DND-41 (cell line): ENCODE data around the gene PTPRN2.

Source experiments
- ATAC-seq: fragments of 200-7000 bp; cut with Tn5 transposase; 3 replicates; pipeline ENCODE4 v1.9.1; 2021; ENCODE audit warnings: low read depth; ENCODE audit not compliant: insufficient read depth
- DNase-seq: peaks from one replicate; pipeline ENCODE4 v3.0.0-alpha.2; 2020
- H2AFZ ChIP-seq: 2 replicates; pipeline ENCODE4 v1.6.0; 2012; ENCODE audit warnings: low read depth, low read length
- H3K27ac ChIP-seq: 2 replicates; pipeline ENCODE4 v1.5.1; 2012; ENCODE audit warnings: low read length, inconsistent platforms
- H3K27me3 ChIP-seq: fragments of 200-600 bp; sonication (generic); 2 replicates; pipeline ENCODE4 v1.6.0; 2012; ENCODE audit warnings: low read length, mild to moderate bottlenecking, inconsistent platforms; ENCODE audit not compliant: insufficient read depth, poor library complexity
- H3K36me3 ChIP-seq: 2 replicates; pipeline ENCODE4 v1.5.1; 2012; ENCODE audit warnings: low read length, inconsistent platforms; ENCODE audit not compliant: insufficient read depth
- H3K4me1 ChIP-seq: 2 replicates; pipeline ENCODE4 v1.5.1; 2012; ENCODE audit warnings: mild to moderate bottlenecking, low read length; ENCODE audit not compliant: insufficient read depth
- H3K4me2 ChIP-seq: 2 replicates; pipeline ENCODE4 v1.6.0; 2012; ENCODE audit warnings: mild to moderate bottlenecking, moderate library complexity, low read length, inconsistent platforms; ENCODE audit not compliant: insufficient read depth
- H3K4me3 ChIP-seq, 2 experiments: fragments of 200-600 bp in 1 of 2; shearing (Covaris generic) in 1 of 2; 2 replicates each; pipeline ENCODE4 v1.5.1; 2012 to 2016; ENCODE audit warnings: inconsistent platforms in 2 of 2, low read length in 2 of 2, mild to moderate bottlenecking in 2 of 2, low read depth in 1 of 2, moderate library complexity in 1 of 2
- H3K79me2 ChIP-seq: 2 replicates; pipeline ENCODE4 v1.6.0; 2012; ENCODE audit warnings: low read length, inconsistent platforms; ENCODE audit not compliant: insufficient read depth
- H3K9ac ChIP-seq: 2 replicates; pipeline ENCODE4 v1.6.0; 2012; ENCODE audit warnings: low read depth, mild to moderate bottlenecking, inconsistent platforms, low read length, moderate library complexity
- H3K9me3 ChIP-seq: 2 replicates; pipeline ENCODE4 v1.5.1; 2012; ENCODE audit warnings: low read length, moderate library complexity, mild to moderate bottlenecking, inconsistent platforms; ENCODE audit not compliant: insufficient read depth, severe bottlenecking
- H4K20me1 ChIP-seq: 2 replicates; pipeline ENCODE4 v1.6.0; 2012; ENCODE audit warnings: low read length; ENCODE audit not compliant: insufficient read depth
- CTCF ChIP-seq: IDR thresholded peaks from 2 replicates; pipeline ENCODE4 v1.5.1; 2012; ENCODE audit warnings: borderline replicate concordance, low read length, moderate library complexity, mild to moderate bottlenecking; ENCODE audit not compliant: poor library complexity, severe bottlenecking; ENCODE audit errors: extremely low read depth
- EZH2 ChIP-seq: IDR thresholded peaks from 3 replicates; pipeline ENCODE4 v1.6.1; 2012; ENCODE audit warnings: borderline replicate concordance, low read depth, mild to moderate bottlenecking, moderate library complexity, low read length, inconsistent platforms; ENCODE audit not compliant: severe bottlenecking

The PTPRN2 gene

DNA sequence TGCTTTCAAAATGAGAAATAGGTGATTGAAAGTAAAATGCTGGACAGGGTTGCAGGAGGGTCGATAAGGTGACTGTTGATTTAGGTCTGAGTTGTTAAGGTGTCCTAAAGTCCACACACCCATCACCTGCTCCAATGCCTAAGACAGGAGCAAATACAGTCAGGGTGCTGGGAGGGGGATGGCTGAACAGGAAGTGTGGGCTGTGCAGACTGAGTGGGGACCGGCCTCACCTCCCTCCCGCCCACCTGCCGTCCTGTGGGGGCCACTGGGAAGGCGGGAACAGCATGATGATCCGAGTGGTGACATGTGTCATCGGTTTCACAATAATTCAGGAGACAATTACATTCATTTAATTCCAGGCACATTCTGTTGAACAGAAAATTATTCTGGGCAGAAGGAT, 990.1 kb downstream of the PTPRN2 start:
- H2AFZ ChIP-seq, result no peak overlapping the region
- H3K4me1 ChIP-seq, result no peaks in the 10 kb centered on the region
- H3K9me3 ChIP-seq, result no peaks in the 10 kb centered on the region
- H3K27ac ChIP-seq, result peak overlapping the region; percentile 37; the same call in 1 of the 2 replicates
- no peak overlapping the region for H3K4me2 ChIP-seq
- TF ChIP-seq CTCF (no peak), EZH2 (no peak)
- DNase-seq (no peak), ATAC-seq (0 out of 3 replicates have a peak, but pooled peaks have one; percentile 44)
- H3K36me3 ChIP-seq, result peaks cover 91% of the 10 kb centered on the region
- H4K20me1 ChIP-seq, result no peaks in the 10 kb centered on the region
- H3K79me2 ChIP-seq, result no peaks in the 10 kb centered on the region
- no peak overlapping the region for H3K9ac ChIP-seq
- no peaks in the 10 kb centered on the region for H3K27me3 ChIP-seq
- no peak overlapping the region for H3K4me3 ChIP-seq

DNA sequence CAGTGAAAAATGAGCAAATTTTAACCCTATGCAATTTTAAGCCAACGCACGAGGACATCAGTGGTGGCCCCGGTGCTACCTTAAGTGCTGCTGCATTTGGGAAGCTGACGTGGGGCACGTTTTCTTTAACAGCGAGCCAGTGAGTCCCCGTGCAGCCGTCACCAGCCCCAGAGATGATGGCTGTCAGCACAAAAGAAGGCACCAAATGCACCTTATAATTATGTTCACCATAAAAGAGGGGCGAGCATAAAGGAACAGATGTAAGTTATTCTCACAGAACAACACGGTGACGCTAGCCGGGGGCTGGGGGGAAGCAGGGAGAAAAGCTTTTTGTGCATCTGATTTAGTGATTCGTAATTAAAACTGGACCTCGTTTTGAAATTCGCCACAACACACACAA, 990.7 kb downstream of the PTPRN2 start:
- Histone ChIP-seq H3K4me3 (no peak overlapping the region), H3K4me1 (no peaks in the 10 kb centered on the region), H3K36me3 (peaks cover 91% of the 10 kb centered on the region), H4K20me1 (no peaks in the 10 kb centered on the region), H3K27me3 (no peaks in the 10 kb centered on the region), H3K4me2 (no peak overlapping the region), H3K79me2 (no peaks in the 10 kb centered on the region), H3K9ac (no peak overlapping the region), H3K9me3 (no peaks in the 10 kb centered on the region), H3K27ac (no peak overlapping the region), H2AFZ (no peak overlapping the region)
- no peak for ATAC-seq
- no peak for TF ChIP-seq CTCF
- TF ChIP-seq EZH2, result no peak
- no peak for DNase-seq

DNA sequence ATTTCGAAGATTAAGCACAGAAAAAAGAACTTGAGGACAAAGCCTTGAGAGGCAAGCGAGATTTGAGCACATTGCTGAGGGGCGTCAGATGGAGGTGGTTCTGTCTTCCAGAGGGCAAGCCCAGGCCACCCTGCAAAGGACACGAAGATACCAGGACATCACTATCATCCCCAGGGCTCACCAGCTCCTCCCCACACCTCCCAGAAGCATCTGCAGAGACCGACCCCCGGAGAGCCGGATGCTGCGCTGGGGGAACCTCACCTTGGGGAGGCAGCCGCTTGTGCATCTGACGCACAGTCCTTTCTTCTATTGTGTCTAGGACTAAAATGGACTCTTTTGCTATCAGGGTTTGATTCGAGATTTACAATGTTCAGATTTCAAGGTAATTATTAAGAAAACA, 991.2 kb downstream of the PTPRN2 start:
- no peak overlapping the region for H3K27ac ChIP-seq
- no peaks in the 10 kb centered on the region for H4K20me1 ChIP-seq
- no peaks in the 10 kb centered on the region for H3K27me3 ChIP-seq
- peaks cover 91% of the 10 kb centered on the region for H3K36me3 ChIP-seq
- DNase-seq (no peak), ATAC-seq (no peak)
- H2AFZ ChIP-seq, result no peak overlapping the region
- H3K9me3 ChIP-seq, result no peaks in the 10 kb centered on the region
- H3K79me2 ChIP-seq, result no peaks in the 10 kb centered on the region
- TF ChIP-seq EZH2 (no peak), CTCF (no peak)
- no peaks in the 10 kb centered on the region for H3K4me1 ChIP-seq
- no peak overlapping the region for H3K4me2 ChIP-seq
- H3K4me3 ChIP-seq, result no peak overlapping the region
- no peak overlapping the region for H3K9ac ChIP-seq

- H3K27me3 ChIP-seq, result no peaks in the 10 kb centered on the region
These were observed 991.6 kb downstream of the PTPRN2 start for GRCh38 chr7:157596026-157596425.

More at GRCh38 chr7:157596026-157596425, 991.6 kb downstream of the PTPRN2 start:
- H3K4me2 ChIP-seq, result no peak overlapping the region
- no peaks in the 10 kb centered on the region for H3K79me2 ChIP-seq
- no peak overlapping the region for H3K4me3 ChIP-seq
- H3K9me3 ChIP-seq, result no peaks in the 10 kb centered on the region
- ATAC-seq (no peak), DNase-seq (no peak)
- no peak overlapping the region for H3K9ac ChIP-seq
- H2AFZ ChIP-seq, result no peak overlapping the region
- peaks cover 93% of the 10 kb centered on the region for H3K36me3 ChIP-seq
- 0 out of 2 replicates have a peak overlapping the region, but pooled peaks have one; percentile 15 for H3K27ac ChIP-seq
- H4K20me1 ChIP-seq, result no peaks in the 10 kb centered on the region
- TF ChIP-seq EZH2, result no peak
- no peak for TF ChIP-seq CTCF
- H3K4me1 ChIP-seq, result no peaks in the 10 kb centered on the region
